Endothelial cell (in vitro differentiated cells): ENCODE results near the gene MED9. TPM values are rescaled to one million over a fixed set of nuclear protein-coding genes. Genes with fewer than 3 reads are reported as not detected.

Experiments used
- DNase-seq: peaks from one replicate; pipeline ENCODE4 v3.0.0; 2021; ENCODE audit warnings: low spot score
- H3K27ac Mint-ChIP-seq: one replicate; pipeline ENCODE4 v1.8.0; 2021; ENCODE audit warnings: mixed read lengths, inconsistent platforms; ENCODE audit not compliant: unreplicated experiment
- H3K27me3 Mint-ChIP-seq: one replicate; pipeline ENCODE4 v1.8.0; 2021; ENCODE audit warnings: mild to moderate bottlenecking, moderate library complexity, mixed read lengths, inconsistent platforms; ENCODE audit not compliant: unreplicated experiment
- H3K36me3 Mint-ChIP-seq: one replicate; pipeline ENCODE4 v1.8.0; 2021; ENCODE audit warnings: mild to moderate bottlenecking, low read depth, mixed read lengths, inconsistent platforms; ENCODE audit not compliant: unreplicated experiment
- H3K4me1 Mint-ChIP-seq: one replicate; pipeline ENCODE4 v1.8.0; 2021; ENCODE audit warnings: mild to moderate bottlenecking, mixed read lengths, inconsistent platforms; ENCODE audit not compliant: unreplicated experiment
- H3K4me3 Mint-ChIP-seq: one replicate; pipeline ENCODE4 v1.8.0; 2021; ENCODE audit warnings: mild to moderate bottlenecking, mixed read lengths, inconsistent platforms; ENCODE audit not compliant: unreplicated experiment
- H3K9me3 Mint-ChIP-seq: one replicate; pipeline ENCODE4 v1.8.0; 2021; ENCODE audit warnings: mixed read lengths, inconsistent platforms; ENCODE audit not compliant: unreplicated experiment
- total RNA-seq: library from RNA; stranded (reverse); fragmentation: NEBNext Ultra II Directional; extraction: Animal tissue kit (Norgen Biotek cat#: 25700); gene quantifications from one replicate; pipeline ENCODE4 v1.2.1, GENCODE V29; 2021; ENCODE audit not compliant: unreplicated experiment
- TF ChIP-seq, protein P1 (sequence below): fragments of 200-600 bp; sonication (generic); IDR thresholded peaks from one replicate; pipeline ENCODE4 v1.5.0; 2021; ENCODE audit warnings: antibody characterized with exemption; ENCODE audit not compliant: unreplicated experiment

Gene MED9
- total RNA-seq, 1 donor from 2014 or later = 14.2 TPM

DNA sequence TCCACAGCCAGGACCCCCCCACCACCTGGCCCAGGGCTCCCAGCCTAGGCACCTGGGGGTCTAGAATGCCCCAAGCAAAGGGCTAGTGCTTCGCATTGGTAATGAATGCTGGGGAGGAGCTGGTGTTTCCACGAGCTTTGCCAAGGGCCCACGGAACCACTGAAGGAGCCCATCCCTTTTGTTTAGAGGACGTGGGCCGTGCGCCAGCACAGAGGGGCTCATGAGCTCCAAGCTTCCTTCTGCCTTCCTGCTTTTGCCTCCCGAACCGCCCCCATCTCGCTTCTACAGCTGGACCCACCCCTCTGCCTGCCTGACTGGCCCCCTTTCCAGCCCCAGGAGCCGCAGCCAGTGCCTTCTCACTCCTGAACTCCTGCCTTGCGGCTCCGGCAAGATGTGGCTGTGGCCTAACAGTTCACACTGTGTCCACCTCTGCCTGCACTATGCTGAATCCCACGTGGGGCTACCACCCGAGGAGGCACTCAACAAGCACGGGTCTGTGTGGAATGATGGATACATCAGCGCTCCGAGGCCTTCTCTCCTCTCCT, 51.2 kb downstream of the MED9 start:
- Mint-ChIP-seq H3K27me3 (peaks cover 1% of the 10 kb centered on the region), H3K4me3 (no peak overlapping the region), H3K4me1 (peaks cover 10% of the 10 kb centered on the region), H3K9me3 (no peaks in the 10 kb centered on the region), H3K27ac (no peak overlapping the region), H3K36me3 (no peaks in the 10 kb centered on the region)
- TF ChIP-seq, protein P1, sequence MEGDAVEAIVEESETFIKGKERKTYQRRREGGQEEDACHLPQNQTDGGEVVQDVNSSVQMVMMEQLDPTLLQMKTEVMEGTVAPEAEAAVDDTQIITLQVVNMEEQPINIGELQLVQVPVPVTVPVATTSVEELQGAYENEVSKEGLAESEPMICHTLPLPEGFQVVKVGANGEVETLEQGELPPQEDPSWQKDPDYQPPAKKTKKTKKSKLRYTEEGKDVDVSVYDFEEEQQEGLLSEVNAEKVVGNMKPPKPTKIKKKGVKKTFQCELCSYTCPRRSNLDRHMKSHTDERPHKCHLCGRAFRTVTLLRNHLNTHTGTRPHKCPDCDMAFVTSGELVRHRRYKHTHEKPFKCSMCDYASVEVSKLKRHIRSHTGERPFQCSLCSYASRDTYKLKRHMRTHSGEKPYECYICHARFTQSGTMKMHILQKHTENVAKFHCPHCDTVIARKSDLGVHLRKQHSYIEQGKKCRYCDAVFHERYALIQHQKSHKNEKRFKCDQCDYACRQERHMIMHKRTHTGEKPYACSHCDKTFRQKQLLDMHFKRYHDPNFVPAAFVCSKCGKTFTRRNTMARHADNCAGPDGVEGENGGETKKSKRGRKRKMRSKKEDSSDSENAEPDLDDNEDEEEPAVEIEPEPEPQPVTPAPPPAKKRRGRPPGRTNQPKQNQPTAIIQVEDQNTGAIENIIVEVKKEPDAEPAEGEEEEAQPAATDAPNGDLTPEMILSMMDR = no peak
- DNase-seq = no peak

DNA sequence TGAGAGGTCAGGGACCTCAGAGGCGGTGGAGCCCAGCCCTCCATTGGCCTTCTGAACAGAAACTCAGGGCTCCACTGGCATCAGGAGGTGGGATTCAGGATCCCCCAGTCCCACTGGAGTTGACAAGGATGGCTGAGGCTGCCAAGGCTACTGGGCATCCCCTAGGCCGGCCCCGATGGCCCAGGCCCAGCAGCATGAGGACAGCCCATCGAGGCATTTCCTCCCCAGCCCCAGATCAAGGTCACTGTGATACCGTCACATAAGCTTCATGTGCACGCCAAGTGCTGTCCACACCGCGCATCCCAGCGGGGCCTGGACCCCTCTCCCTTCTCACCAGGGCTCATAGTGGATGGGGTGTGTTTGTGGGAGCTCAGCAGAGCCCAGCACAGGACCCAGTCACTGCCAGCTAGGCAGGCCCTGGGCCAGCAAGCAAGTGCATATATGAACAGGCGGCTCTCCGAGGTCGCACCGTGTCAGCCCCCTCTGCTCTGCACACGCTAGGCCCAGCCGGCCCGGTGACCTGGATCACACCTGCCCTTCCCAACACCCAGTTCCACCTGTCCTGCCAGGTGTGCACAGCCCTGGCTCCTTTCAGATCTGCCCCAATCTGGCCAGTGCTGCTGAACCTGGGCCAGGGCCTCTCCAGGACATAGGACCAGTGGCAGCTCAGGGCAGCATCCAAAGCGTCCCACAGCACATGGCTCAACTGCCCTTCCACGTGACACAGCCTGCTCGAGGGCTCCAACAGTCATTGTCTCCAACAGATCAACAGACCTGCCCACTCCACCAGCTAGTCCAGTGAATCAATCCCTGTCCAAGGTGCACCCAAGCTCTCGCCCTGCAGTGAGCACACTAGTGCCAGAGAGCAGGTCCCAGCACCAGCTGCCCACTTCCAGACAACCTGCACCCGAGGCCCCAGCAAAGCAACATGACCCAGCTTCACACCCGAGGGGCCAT, 52.2 kb downstream of the MED9 start:
- Mint-ChIP-seq H3K27ac (no peak overlapping the region), H3K36me3 (no peaks in the 10 kb centered on the region), H3K9me3 (no peaks in the 10 kb centered on the region)

DNA sequence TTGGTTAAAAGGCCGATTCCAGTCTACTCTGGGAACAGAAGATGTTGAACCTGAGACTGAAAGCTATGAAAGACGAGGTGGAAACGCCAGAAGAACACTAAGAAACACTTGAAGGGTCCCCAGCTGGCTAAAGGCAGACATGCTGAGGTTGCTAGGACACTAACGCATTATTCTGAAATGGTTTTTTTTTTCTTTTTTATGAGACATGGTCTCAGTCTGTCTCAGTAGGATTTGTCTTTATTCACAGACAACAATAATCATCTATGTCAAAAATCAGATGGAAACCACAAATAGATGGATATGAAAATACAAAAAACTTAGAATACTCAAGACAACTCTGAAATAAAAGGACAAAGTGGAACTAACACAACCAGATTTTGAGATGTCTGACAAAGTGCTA, 54.4 kb downstream of the MED9 start:
- Mint-ChIP-seq H3K36me3 (no peaks in the 10 kb centered on the region), H3K4me1 (no peaks in the 10 kb centered on the region), H3K9me3 (no peaks in the 10 kb centered on the region), H3K27me3 (peaks cover 3% of the 10 kb centered on the region), H3K4me3 (no peak overlapping the region), H3K27ac (no peak overlapping the region)
- TF ChIP-seq, protein P1 = no peak
- DNase-seq = no peak

More for the DNA sequence above, 52.2 kb downstream of the MED9 start:
- TF ChIP-seq, protein P1 = no peak
- Mint-ChIP-seq H3K4me3 (no peak overlapping the region), H3K4me1 (peaks cover 5% of the 10 kb centered on the region), H3K27me3 (peaks cover 1% of the 10 kb centered on the region)
- DNase-seq = no peak

DNA sequence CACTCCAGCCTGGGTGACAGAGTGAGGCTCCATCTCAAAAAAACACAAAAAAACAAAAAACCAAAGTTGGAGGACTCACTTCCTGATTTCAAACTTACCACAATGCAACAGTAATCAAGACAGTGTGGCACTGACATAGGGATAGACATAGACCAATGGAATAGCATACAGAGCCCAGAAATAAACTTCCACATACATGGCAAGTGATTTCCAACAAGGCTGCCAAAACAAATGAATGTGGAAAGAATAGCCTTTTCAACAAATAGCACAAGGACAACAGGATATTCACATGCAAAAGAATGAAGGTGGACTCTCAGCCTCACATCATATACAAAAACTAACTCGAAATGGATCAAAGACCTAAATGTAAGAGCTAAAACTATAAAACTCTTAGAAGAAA, 56.2 kb downstream of the MED9 start:
- Mint-ChIP-seq H3K4me3 (no peak overlapping the region), H3K9me3 (no peaks in the 10 kb centered on the region), H3K27me3 (peaks cover 2% of the 10 kb centered on the region), H3K27ac (no peak overlapping the region), H3K36me3 (no peaks in the 10 kb centered on the region), H3K4me1 (no peaks in the 10 kb centered on the region)
- TF ChIP-seq, protein P1 = no peak
- no peak for DNase-seq
